Endothelial cell of umbilical vein (primary cell): Measurements from ENCODE around the gene INO80D. TPM values are rescaled to one million over a fixed set of nuclear protein-coding genes. Genes with fewer than 3 reads are reported as not detected.

Source experiments
- BruUV-seq: library from RNA; stranded (reverse); fragments of 400-500 nt; replicated peaks from 2 replicates; lab custom pipeline; 2021; lab: Mats Ljungman, UMichigan
- CTCF ChIA-PET: fragments of 300-600, 350-600 bp; sonication (Branson Sonifier 250); formaldehyde crosslinking; loops from one replicate; lab custom pipeline; 2021; ENCODE audit warnings: antibody characterized with exemption, inconsistent platforms; lab: Charles Lee
- POLR2A ChIA-PET: fragments of 300-600, 350-600 bp; sonication (Branson Sonifier 250); formaldehyde crosslinking; loops from one replicate; lab custom pipeline; 2021; ENCODE audit warnings: antibody characterized with exemption, inconsistent platforms; lab: Charles Lee
- DNase-seq: peaks from one replicate; pipeline ENCODE4 v3.0.0-alpha.2; 2011; ENCODE audit warnings: low read depth, low spot score
- FAIRE-seq: peaks from 2 replicates; lab custom pipeline; 2011; peaks lifted over from hg19 to GRCh38; lab: Jason Lieb, UNC
- H2AFZ ChIP-seq: 2 replicates; pipeline ENCODE4 v1.6.0; 2012; ENCODE audit warnings: low read depth, low read length, control low read depth, inconsistent platforms
- H3K27ac ChIP-seq: 2 replicates; pipeline ENCODE4 v1.5.1; 2011; ENCODE audit warnings: low read depth, mild to moderate bottlenecking, control low read depth, low read length, moderate library complexity; ENCODE audit not compliant: insufficient read depth
- H3K27me3 ChIP-seq, 2 experiments: 2 replicates each; pipeline versions ENCODE4 v1.6.0 to v1.6.1; 2011; ENCODE audit warnings: low read length in 2 of 2, mixed read lengths in 1 of 2; ENCODE audit not compliant: control insufficient read depth in 2 of 2, insufficient read depth in 2 of 2
- H3K36me3 ChIP-seq, 2 experiments: 2 replicates in 1 of 2; 3 replicates in 1 of 2; pipeline ENCODE4 v1.5.1; 2011; ENCODE audit warnings: low read length in 2 of 2, mild to moderate bottlenecking in 1 of 2, moderate library complexity in 1 of 2; ENCODE audit not compliant: control insufficient read depth in 2 of 2, insufficient read depth in 2 of 2; ENCODE audit errors: extremely low read depth in 1 of 2
- H3K4me1 ChIP-seq: 3 replicates; pipeline ENCODE4 v1.5.1; 2011; ENCODE audit warnings: mild to moderate bottlenecking, low read length; ENCODE audit not compliant: control insufficient read depth, insufficient read depth; ENCODE audit errors: extremely low read depth
- H3K4me2 ChIP-seq: 2 replicates; pipeline ENCODE4 v1.6.1; 2011; ENCODE audit warnings: low read length, control low read depth, mixed read lengths; ENCODE audit not compliant: insufficient read depth
- H3K4me3 ChIP-seq, 3 experiments: fragments of 200-600 bp in 1 of 3; sonication (generic), shearing (Covaris generic) in 1 of 3; replicated peaks in 1 of 3; 2 replicates each; pipeline ENCODE4 v1.5.1; 2011 to 2016; ENCODE audit warnings: control low read depth in 3 of 3, low read length in 3 of 3, mild to moderate bottlenecking in 2 of 3, inconsistent platforms in 1 of 3, low read depth in 1 of 3, moderate library complexity in 1 of 3; ENCODE audit not compliant: insufficient read depth in 1 of 3
- H3K79me2 ChIP-seq: 2 replicates; pipeline ENCODE4 v1.6.0; 2012; ENCODE audit warnings: low read length, inconsistent platforms; ENCODE audit not compliant: control insufficient read depth, insufficient read depth
- H3K9ac ChIP-seq: replicated peaks from 2 replicates; pipeline ENCODE3; 2011; ENCODE audit warnings: low read length, control low read depth; ENCODE audit not compliant: insufficient read depth; ENCODE audit errors: extremely low read depth
- H3K9me1 ChIP-seq: replicated peaks from 3 replicates; pipeline ENCODE4 v1.6.0; 2011; ENCODE audit warnings: mild to moderate bottlenecking, low read length; ENCODE audit not compliant: control insufficient read depth, insufficient read depth; ENCODE audit errors: extremely low read depth
- H3K9me3 ChIP-seq: replicated peaks from 2 replicates; pipeline ENCODE4 v1.5.1; 2012; ENCODE audit warnings: low read length, inconsistent platforms; ENCODE audit not compliant: control insufficient read depth, insufficient read depth
- H4K20me1 ChIP-seq: replicated peaks from 2 replicates; pipeline ENCODE3; 2011; ENCODE audit warnings: mild to moderate bottlenecking, low read length; ENCODE audit not compliant: control insufficient read depth, insufficient read depth; ENCODE audit errors: extremely low read depth
- EZH2 ChIP-seq: IDR thresholded peaks from 2 replicates; pipeline ENCODE4 v1.6.1; 2012; ENCODE audit warnings: borderline replicate concordance, low read depth, mild to moderate bottlenecking, moderate library complexity, low read length, inconsistent platforms; ENCODE audit not compliant: severe bottlenecking
- FOS ChIP-seq: IDR thresholded peaks from 2 replicates; pipeline ENCODE4 v1.6.1; 2011; ENCODE audit warnings: mild to moderate bottlenecking, low read length, moderate library complexity, borderline replicate concordance; ENCODE audit not compliant: insufficient read depth
- GATA2 ChIP-seq: IDR thresholded peaks from 2 replicates; pipeline ENCODE4 v1.7.0; 2011; ENCODE audit warnings: low read depth, mild to moderate bottlenecking, moderate library complexity, mixed read lengths, low read length; ENCODE audit not compliant: insufficient read length, insufficient read depth
- JUN ChIP-seq: IDR thresholded peaks from 2 replicates; pipeline ENCODE4 v1.6.1; 2011; ENCODE audit warnings: borderline replicate concordance, low read depth; ENCODE audit not compliant: insufficient read length, insufficient read depth
- MYC ChIP-seq: IDR thresholded peaks from one replicate; pipeline ENCODE4 v1.6.1; 2011; ENCODE audit warnings: mild to moderate bottlenecking, low read depth, low read length
- POLR2A ChIP-seq: IDR thresholded peaks from 2 replicates; pipeline ENCODE4 v1.6.1; 2012; ENCODE audit warnings: low read depth, mild to moderate bottlenecking, control low read depth, low read length
- POLR2AphosphoS5 ChIP-seq: IDR thresholded peaks from 2 replicates; pipeline ENCODE4 v1.6.1; 2012; ENCODE audit warnings: low read depth, mild to moderate bottlenecking, control low read depth, low read length, moderate library complexity; ENCODE audit not compliant: insufficient read depth
- dilution Hi-C: fragments of 300-500 bp; cut with MboI; formaldehyde crosslinking; loops from one replicate; pipeline ENCODE4 v1.15.0; 2019; ENCODE audit warnings: low sequenced_read_pairs; ENCODE audit not compliant: extremely low pct_ligation_motif_present
- intact Hi-C: fragments of 100-400 bp; cut with micrococcal nuclease; formaldehyde crosslinking; loops from one replicate; pipeline ENCODE4 v1.10.0; 2022
- polyA plus RNA-seq, 4 experiments: library from polyadenylated mRNA; depleted of rRNA in 3 of 4; stranded (reverse) in 3 of 4; unstranded in 1 of 4; fragments of >200 nt; gene quantifications; 2 replicates each; pipeline versions ENCODE4 v1.2.1 to v1.2.3, GENCODE V29; 2011 to 2012; ENCODE audit warnings: missing spikeins in 1 of 4
- total RNA-seq: library from RNA; stranded (reverse); gene quantifications from 2 replicates; pipeline ENCODE4 v1.2.3, GENCODE V29; 2021
- TF ChIP-seq, protein P1 (sequence below), 2 donors: IDR thresholded peaks; 1 replicate in 1 of 2; 2 replicates in 1 of 2; pipeline ENCODE4 v1.5.1; 2011; ENCODE audit warnings: low read length in 2 of 2, mild to moderate bottlenecking in 2 of 2, moderate library complexity in 2 of 2, control low read depth in 1 of 2, inconsistent platforms in 1 of 2, low read depth in 1 of 2; ENCODE audit not compliant: insufficient read depth in 1 of 2; ENCODE audit errors: extremely low read depth in 1 of 2
- TF ChIP-seq, protein P2 (sequence below): IDR thresholded peaks from 2 replicates; pipeline ENCODE4 v1.6.1; 2011; ENCODE audit not compliant: insufficient read depth, insufficient read length

INO80D gene
- total and polyA plus RNA-seq, 2 donors (not counting 3 experiments of a cell fraction or from before 2014, with no cell fraction given) = 2.9 to 20.3 TPM

DNA sequence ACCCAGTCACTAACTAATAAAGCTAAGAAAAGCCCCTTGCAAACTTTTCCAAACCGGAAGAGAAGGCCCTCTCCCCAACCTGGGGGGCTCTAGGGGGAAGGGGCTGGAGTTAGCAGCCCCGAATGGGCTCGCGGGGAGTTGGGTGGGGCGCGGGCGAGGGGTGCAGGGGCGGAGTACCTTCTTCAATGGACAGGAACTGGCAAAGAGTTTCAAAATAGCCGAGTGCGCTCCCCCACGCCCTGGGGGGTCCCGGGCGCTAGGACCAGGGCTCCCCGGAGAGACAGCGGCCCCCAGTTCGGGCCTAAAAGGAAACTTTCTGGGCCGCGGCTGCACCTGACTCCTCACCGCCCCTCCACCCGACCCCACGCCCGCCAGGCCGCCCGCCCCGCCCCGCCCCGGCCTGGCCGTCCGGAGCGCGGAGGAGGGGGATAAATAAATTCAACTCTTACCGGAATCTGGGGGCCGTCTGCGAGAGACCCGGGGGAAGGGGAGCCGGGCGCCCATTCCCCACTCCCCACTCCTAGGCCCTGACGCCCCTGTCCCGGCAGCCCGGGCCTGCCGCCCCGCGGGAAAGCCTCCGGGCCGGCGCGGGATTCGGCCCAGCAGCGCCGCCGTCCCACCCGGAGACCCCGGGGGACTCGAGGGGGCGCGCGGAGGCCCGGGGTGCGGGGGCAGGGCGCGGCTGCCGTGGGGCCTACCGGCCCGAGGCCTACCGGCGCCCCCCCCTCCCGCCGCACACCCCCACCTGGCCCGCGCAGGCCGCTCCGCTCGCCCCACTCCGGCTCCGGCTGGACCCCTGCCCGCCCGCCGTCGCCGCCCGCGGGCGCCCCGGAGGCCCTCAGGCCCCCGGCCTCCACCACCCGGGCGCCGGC, 868 bp downstream of the INO80D start:
- Histone ChIP-seq H3K9me3 (no peaks in the 10 kb centered on the region), H3K4me1 (peaks cover 16% of the 10 kb centered on the region), H3K9ac (peak overlapping the region; percentile 100), H3K9me1 (no peaks in the 10 kb centered on the region), H3K4me3 (peak overlapping the region; percentile 86 to 96 (median 92)), H3K4me2 (peak overlapping the region; percentile 100), H3K27ac (peak overlapping the region; percentile 82), H4K20me1 (peaks cover 2% of the 10 kb centered on the region), H3K27me3 (no peaks in the 10 kb centered on the region), H2AFZ (peak overlapping the region; percentile 35), H3K36me3 (no peaks in the 10 kb centered on the region), H3K79me2 (peaks cover 45% of the 10 kb centered on the region)
- ChIA-PET POLR2A (interaction anchor here (1.6 kb wide), 1 partner anchor 21 kb away, joined by 6 read pairs; no protein-coding TSS in a partner anchor), CTCF (interaction anchor here (0.9 to 2.0 kb wide), 6 partner anchors 7 to 48 kb away, joined by 3 to 10 read pairs (median 4); no protein-coding TSS in a partner anchor)
- peak; percentile 23 for DNase-seq
- no peak for TF ChIP-seq MYC
- no peak for TF ChIP-seq FOS
- TF ChIP-seq GATA2 = no peak
- peak; percentile 27 for TF ChIP-seq POLR2A
- TF ChIP-seq EZH2 = no peak
- TF ChIP-seq, protein P1, sequence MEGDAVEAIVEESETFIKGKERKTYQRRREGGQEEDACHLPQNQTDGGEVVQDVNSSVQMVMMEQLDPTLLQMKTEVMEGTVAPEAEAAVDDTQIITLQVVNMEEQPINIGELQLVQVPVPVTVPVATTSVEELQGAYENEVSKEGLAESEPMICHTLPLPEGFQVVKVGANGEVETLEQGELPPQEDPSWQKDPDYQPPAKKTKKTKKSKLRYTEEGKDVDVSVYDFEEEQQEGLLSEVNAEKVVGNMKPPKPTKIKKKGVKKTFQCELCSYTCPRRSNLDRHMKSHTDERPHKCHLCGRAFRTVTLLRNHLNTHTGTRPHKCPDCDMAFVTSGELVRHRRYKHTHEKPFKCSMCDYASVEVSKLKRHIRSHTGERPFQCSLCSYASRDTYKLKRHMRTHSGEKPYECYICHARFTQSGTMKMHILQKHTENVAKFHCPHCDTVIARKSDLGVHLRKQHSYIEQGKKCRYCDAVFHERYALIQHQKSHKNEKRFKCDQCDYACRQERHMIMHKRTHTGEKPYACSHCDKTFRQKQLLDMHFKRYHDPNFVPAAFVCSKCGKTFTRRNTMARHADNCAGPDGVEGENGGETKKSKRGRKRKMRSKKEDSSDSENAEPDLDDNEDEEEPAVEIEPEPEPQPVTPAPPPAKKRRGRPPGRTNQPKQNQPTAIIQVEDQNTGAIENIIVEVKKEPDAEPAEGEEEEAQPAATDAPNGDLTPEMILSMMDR (IDR thresholded peaks at IDR 0.05; ENCODE audit: extremely low read depth in 1 of 2, insufficient read depth in 1 of 2, low read depth in 1 of 2, low read length in 2 of 2) = no peak
- TF ChIP-seq, protein P2, sequence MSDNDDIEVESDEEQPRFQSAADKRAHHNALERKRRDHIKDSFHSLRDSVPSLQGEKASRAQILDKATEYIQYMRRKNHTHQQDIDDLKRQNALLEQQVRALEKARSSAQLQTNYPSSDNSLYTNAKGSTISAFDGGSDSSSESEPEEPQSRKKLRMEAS = no peak
- no peak for TF ChIP-seq JUN
- TF ChIP-seq POLR2AphosphoS5 = peak; percentile 26
- no peak for FAIRE-seq
- dilution Hi-C loops = no loop called here
- intact Hi-C loops = loop anchor here (5.0 kb wide), 1 partner anchor 952 kb away; no protein-coding TSS in a partner anchor
- no TSS peak for BruUV-seq
